ENCODE data around the gene ADARB2. TPM values are rescaled to one million over a fixed set of nuclear protein-coding genes. Genes with fewer than 3 reads are reported as not detected.

Gene ADARB2
- total and polyA plus RNA-seq, 4 donors: 0.55 to 0.70 (median 0.59) TPM; not detected in 1

GRCh38 chr10:1210667-1211066 lies 526.7 kb downstream of the ADARB2 start:
- 74% methylated on average over 14 of the region's 14 CpGs for WGBS
- Histone ChIP-seq H3K9ac (ENCODE audit: low read depth in 1 of 2, low read length in 2 of 2) (no peak overlapping the region), H3K9me3 (ENCODE audit: control insufficient read depth in 4 of 4, low read length in 3 of 4) (no peaks in the 10 kb centered on the region), H3K27me3 (ENCODE audit: control insufficient read depth in 4 of 4, insufficient read depth in 4 of 4, low read length in 3 of 4) (peaks cover 0 to 4% (median 0%) of the 10 kb centered on the region in 4 donors), H3K4me1 (ENCODE audit: control insufficient read depth in 4 of 4, insufficient read depth in 4 of 4, low read length in 3 of 4) (no peaks in the 10 kb centered on the region), H3K27ac (ENCODE audit: low read depth in 1 of 2, low read length in 2 of 2) (no peak overlapping the region), H3K4me3 (ENCODE audit: low read depth in 1 of 3, low read length in 3 of 3) (no peak overlapping the region), H3K36me3 (ENCODE audit: control insufficient read depth in 4 of 4, insufficient read depth in 3 of 4, low read depth in 1 of 4, low read length in 3 of 4) (no peaks in the 10 kb centered on the region)
- no peak for DNase-seq (ENCODE audit: low spot score)
- no peak for TF ChIP-seq ZBTB33 (IDR thresholded peaks at IDR 0.05)
- TF ChIP-seq, protein P1, sequence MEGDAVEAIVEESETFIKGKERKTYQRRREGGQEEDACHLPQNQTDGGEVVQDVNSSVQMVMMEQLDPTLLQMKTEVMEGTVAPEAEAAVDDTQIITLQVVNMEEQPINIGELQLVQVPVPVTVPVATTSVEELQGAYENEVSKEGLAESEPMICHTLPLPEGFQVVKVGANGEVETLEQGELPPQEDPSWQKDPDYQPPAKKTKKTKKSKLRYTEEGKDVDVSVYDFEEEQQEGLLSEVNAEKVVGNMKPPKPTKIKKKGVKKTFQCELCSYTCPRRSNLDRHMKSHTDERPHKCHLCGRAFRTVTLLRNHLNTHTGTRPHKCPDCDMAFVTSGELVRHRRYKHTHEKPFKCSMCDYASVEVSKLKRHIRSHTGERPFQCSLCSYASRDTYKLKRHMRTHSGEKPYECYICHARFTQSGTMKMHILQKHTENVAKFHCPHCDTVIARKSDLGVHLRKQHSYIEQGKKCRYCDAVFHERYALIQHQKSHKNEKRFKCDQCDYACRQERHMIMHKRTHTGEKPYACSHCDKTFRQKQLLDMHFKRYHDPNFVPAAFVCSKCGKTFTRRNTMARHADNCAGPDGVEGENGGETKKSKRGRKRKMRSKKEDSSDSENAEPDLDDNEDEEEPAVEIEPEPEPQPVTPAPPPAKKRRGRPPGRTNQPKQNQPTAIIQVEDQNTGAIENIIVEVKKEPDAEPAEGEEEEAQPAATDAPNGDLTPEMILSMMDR (IDR thresholded peaks at IDR 0.05; ENCODE audit: low read depth, low read length, missing input control): no peak
- TF ChIP-seq RAD21 (IDR thresholded peaks at IDR 0.05): no peak
- no peak for TF ChIP-seq FOXA1 (IDR thresholded peaks at IDR 0.05)
- no peak for TF ChIP-seq HNF4A (conservative IDR thresholded peaks at IDR 0.05)
- TF ChIP-seq HNF4G (IDR thresholded peaks at IDR 0.05): no peak
- TF ChIP-seq FOXA2 (IDR thresholded peaks at IDR 0.05): no peak
- TF ChIP-seq NR2F2 (IDR thresholded peaks at IDR 0.05): no peak

DNA sequence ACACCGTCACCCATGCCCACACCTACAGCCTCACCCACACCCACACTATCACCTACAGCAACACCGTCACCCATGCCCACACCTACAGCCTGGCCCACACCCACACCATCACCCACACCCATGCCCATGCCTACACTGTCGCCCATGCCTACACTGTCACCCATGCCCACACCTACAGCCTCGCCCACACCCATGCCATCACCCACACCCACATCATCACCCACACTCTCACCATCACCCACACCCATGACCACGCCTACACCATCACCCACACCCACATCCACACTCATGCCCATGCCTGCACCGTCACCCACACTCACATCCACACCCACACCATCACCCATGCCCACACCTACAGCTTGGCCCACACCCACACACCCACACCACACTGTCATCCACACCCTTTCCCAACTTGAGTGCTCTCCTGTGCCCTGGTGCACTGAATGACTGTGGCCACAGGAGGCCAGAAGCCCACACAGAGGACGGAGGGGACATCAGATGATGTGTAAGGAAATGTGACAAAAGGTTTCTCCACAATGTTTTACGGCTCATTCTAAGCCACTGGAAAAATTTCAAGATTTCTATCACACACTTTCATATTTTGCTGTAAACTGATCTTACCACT lies 527.9 kb downstream of the ADARB2 start:
- Histone ChIP-seq H3K36me3 (ENCODE audit: control insufficient read depth in 4 of 4, insufficient read depth in 3 of 4, low read depth in 1 of 4, low read length in 3 of 4) (no peaks in the 10 kb centered on the region), H3K9me3 (ENCODE audit: control insufficient read depth in 4 of 4, low read length in 3 of 4) (no peaks in the 10 kb centered on the region), H3K4me1 (ENCODE audit: control insufficient read depth in 4 of 4, insufficient read depth in 4 of 4, low read length in 3 of 4) (no peaks in the 10 kb centered on the region), H3K9ac (ENCODE audit: low read depth in 1 of 2, low read length in 2 of 2) (no peak overlapping the region), H3K4me3 (ENCODE audit: low read depth in 1 of 3, low read length in 3 of 3) (no peak overlapping the region), H3K27me3 (ENCODE audit: control insufficient read depth in 4 of 4, insufficient read depth in 4 of 4, low read length in 3 of 4) (peaks cover 0 to 4% (median 0%) of the 10 kb centered on the region in 4 donors), H3K27ac (ENCODE audit: low read depth in 1 of 2, low read length in 2 of 2) (no peak overlapping the region)
- DNase-seq (ENCODE audit: low spot score): no peak
- WGBS: 86% methylated on average over 8 of the region's 8 CpGs
- TF ChIP-seq SP1 (IDR thresholded peaks at IDR 0.05): no peak
- no peak for TF ChIP-seq FOXA2 (IDR thresholded peaks at IDR 0.05)
- no peak for TF ChIP-seq RAD21 (IDR thresholded peaks at IDR 0.05)
- no peak for TF ChIP-seq YY1 (IDR thresholded peaks at IDR 0.05)

DNA sequence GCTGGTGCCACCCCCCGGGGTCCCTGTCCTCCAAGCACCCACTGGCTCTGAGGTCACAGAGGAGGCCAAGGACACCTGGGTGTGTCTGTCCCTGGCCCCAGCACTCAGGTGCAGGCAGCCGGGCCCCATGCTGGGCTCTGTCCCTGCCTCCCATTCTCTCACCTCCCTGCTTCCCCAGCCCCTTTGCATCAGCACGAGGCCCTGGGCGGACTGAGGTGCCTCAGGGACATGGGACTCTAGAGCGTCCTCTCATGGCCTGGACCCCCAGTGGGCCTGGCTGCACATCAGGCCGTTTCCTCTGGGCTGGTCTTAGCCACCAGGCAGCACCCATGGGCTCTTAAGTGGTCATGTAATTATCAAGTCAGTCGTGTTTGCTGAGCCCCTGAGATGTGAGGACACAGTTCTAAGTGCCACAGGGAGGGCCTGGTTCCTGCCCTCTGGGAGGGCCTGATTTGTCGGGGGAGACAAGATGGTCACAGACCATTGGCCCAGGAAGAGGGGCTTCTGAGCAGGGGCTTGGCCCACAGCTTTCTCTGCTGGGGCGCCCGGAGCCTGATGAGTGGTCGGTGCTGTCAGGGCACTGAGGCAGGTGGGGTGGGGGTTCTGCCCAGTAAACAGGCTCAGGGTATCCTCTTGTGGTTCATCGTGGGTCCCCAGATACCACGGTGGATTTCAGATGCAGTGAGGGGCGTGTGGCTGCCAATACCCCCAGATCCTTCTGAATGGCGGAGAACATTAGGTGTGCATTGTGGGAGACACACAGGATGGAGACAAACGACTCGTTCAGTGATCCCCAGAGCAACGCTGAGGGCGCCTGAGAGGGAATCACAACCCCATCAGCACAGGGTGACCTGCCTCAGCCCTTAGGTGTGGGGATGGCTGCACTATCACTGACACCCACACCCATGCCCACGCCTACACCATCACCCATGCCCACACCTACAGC lies 528.7 kb downstream of the ADARB2 start:
- Histone ChIP-seq H3K4me1 (ENCODE audit: control insufficient read depth in 4 of 4, insufficient read depth in 4 of 4, low read length in 3 of 4) (no peaks in the 10 kb centered on the region), H3K4me3 (ENCODE audit: low read depth in 1 of 3, low read length in 3 of 3) (no peak overlapping the region), H3K27ac (ENCODE audit: low read depth in 1 of 2, low read length in 2 of 2) (no peak overlapping the region), H3K9me3 (ENCODE audit: control insufficient read depth in 4 of 4, low read length in 3 of 4) (no peaks in the 10 kb centered on the region), H3K27me3 (ENCODE audit: control insufficient read depth in 4 of 4, insufficient read depth in 4 of 4, low read length in 3 of 4) (peaks cover 0 to 4% (median 0%) of the 10 kb centered on the region in 4 donors), H3K36me3 (ENCODE audit: control insufficient read depth in 4 of 4, insufficient read depth in 3 of 4, low read depth in 1 of 4, low read length in 3 of 4) (no peaks in the 10 kb centered on the region), H3K9ac (ENCODE audit: low read depth in 1 of 2, low read length in 2 of 2) (no peak overlapping the region)
- 87% methylated on average over 20 of the region's 20 CpGs for WGBS
- no peak for DNase-seq (ENCODE audit: low spot score)
- TF ChIP-seq YY1 (IDR thresholded peaks at IDR 0.05) (no peak), GABPA (IDR thresholded peaks at IDR 0.05 in 1 of 2, conservative IDR thresholded peaks at IDR 0.05 in 1 of 2) (no peak), HNF4A (conservative IDR thresholded peaks at IDR 0.05) (no peak), EGR1 (IDR thresholded peaks at IDR 0.05; ENCODE audit: low read depth in 2 of 2) (no peak), NR2F2 (IDR thresholded peaks at IDR 0.05) (no peak), JUND (IDR thresholded peaks at IDR 0.05) (no peak), RAD21 (IDR thresholded peaks at IDR 0.05) (no peak), RXRA (IDR thresholded peaks at IDR 0.05) (no peak), TAF1 (conservative IDR thresholded peaks at IDR 0.05) (no peak), ATF3 (IDR thresholded peaks at IDR 0.05) (no peak), FOXA1 (IDR thresholded peaks at IDR 0.05) (no peak), HNF4G (IDR thresholded peaks at IDR 0.05) (no peak), FOXA2 (IDR thresholded peaks at IDR 0.05) (no peak)
